NOMO-1 treated with DMSO at 0.1 percent for 48 hours (cell line): ENCODE data around the gene TEX2.
A peak's percentile ranks its signal among the peaks of the same experiment; 100 is the strongest.

Experiments
- DNase-seq: peaks from one replicate; lab custom pipeline; 2025; ENCODE audit not compliant: unreplicated experiment; lab: John Stamatoyannopoulos, UW

The TEX2 gene

DNA sequence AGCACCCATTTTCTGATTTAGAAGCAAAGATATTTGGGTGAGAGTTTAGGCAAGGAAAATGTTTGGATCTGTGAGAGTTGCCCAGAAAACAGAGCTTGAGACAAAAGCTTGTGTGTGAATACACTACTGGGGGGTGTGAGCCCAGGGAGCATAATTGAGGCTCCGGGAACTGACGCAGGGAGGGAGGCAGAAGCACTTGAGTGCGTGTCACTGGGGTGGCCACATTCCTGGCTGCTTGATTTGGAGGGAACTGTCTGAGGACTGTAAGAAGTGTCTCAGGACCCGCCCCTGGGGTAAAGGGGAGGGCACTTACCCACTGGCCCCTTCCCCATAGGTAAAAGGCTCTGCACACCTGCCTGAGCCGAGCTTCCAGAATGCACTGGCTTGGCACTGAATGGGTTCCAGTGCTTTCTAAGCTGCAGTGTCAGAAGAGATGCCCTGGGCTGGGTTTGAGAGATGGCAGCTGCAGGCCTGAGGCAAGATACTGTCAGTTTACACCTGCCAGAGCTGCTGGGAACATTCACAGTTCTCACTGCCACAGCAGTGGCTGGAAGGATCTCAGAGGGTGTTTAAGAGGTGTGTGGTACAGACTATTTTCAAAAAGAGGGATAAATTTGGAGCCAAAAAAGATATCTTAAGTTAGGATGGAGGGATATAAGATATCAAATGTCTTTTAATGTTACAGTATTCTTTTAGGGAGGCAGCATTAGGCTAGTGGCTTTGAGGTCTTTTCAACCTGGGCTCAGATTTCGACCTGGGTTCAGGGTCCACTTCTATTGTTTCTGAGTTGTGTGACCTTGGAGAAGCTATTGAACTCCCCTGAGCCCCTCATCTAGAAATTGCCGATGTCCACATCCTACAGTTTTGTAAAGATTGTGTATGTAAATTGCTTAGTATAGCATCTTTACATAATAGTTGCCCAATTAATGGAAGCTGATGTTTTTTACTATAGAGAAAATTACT lies 6.9 kb upstream of the TEX2 start:
- DNase-seq: no peak

- no peak for DNase-seq
These were observed 1.8 kb upstream of the TEX2 start for GRCh38 chr17:64264891-64265290.

- DNase-seq: peak; percentile 37
These were observed 661 bp downstream of the TEX2 start for GRCh38 chr17:64262198-64262999.

DNA sequence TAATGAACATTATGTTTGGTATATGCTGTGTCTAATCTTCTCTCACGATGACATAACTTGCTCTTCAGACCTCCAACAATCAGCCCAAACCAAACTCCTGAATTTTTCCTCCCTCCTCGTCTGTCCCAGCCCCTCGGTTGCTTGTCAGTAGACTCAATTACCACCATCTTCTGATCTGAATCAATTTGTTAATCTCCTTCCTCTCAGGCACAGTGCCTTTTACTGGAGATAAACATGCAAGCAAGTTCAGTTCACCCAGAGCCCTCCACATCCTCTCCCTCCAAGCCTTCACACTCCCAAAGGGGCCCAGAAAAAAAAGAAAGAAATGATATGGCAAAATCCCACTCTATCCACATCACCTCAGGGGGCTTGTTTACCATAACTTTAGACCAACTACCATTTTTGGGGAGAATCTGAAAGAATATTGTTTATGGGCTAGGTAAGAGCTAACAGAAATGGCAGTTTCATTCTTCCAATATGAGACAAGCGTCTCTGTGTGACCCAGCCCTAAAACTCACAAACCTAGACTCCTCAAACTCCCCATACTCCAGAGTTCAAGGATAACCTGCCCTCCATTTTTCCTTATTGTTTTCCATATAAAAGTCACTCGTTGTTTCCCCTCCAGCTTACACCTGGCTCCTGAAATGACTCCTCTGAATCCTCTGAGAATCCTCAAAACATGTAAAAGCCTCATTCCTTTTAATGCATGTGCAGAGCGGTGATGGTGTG lies 1.5 kb downstream of the TEX2 start:
- no peak for DNase-seq

- no peak for DNase-seq
These were observed 2.2 kb downstream of the TEX2 start for GRCh38 chr17:64260886-64261285.

- DNase-seq: no peak
These were observed 3.1 kb downstream of the TEX2 start for GRCh38 chr17:64259922-64260321.

- no peak for DNase-seq
These were observed 3.6 kb downstream of the TEX2 start for GRCh38 chr17:64259426-64259825.

- DNase-seq: no peak
These were observed 5.9 kb downstream of the TEX2 start for GRCh38 chr17:64256913-64257807.

DNA sequence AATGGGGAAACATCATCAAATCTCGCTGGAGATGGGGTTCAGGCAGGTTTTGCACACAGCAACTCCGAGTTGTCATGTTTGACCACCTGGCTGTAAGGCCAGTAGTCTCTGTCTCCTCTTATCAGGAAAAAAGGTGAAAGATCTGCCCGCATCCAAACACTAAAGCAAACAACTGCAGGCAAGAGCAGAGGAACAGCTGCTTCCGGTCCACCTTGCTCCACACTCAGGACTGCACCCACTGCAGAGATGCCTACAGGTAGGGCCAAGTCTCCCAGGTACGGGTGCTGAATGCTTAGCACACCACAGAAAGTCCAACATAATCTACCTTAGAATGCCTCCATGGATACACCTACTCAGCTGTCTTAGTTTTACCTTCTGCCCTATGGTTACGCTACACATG lies 7.3 kb downstream of the TEX2 start:
- DNase-seq: no peak

GRCh38 chr17:64254755-64255154 lies 8.3 kb downstream of the TEX2 start:
- no peak for DNase-seq

DNA sequence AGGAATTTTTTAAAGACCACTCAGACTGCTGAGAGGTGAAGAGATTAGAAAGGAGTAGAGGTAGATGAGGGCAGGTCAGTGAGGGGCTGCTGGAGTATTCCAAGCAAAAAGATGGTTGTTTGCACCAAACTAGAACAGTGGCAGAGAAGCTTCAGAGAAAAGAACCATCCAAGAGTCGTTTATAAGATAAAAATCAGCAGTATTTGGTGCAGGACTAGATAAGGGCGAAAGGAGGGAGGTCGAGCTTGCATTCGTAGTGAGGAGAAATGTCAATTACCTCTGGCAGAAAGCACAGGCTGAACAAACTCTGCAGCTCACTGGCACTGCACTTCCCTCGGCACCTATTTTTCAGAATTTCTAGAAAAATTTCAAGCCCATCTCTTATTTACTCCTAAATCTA lies 9.6 kb downstream of the TEX2 start:
- no peak for DNase-seq

DNA sequence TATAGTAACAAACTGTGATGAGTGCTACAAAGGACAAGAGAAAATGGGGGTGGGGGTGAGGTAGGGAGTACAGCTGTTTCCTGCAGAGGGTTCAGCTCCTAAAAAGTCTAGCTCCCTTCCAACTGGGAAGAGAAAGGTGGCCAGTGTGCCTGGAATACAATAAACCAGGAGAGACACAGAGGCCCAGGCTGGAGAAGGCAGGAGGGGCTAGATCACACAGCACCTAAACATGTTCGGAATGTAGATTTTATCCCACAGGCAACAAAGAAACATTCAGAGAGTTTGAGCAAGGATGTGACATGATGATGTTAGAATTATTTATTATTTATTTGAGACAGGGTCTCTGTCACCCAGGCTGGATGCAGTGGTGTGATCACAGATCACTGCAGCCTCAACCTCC lies 10.2 kb downstream of the TEX2 start:
- DNase-seq: no peak

GRCh38 chr17:64250233-64250835 lies 12.7 kb downstream of the TEX2 start:
- DNase-seq: no peak

DNA sequence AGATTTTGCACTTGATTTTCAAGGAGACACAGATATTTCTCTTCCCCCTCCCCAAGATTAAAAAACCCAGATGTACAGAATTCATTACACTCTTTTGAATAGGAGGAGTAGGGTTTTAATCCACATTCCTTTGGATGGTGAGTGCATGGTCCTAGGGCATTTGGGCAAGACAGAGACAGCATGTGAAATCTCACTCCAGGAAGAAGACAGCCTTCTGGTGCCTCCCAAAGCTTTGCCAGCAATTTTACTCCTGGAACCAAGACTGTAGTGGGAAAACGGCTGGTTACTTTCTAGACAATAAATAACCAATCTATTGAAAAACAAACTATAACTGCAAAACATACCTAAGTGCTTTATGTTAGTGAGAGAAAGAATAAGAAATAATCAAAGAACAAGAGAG lies 15.2 kb downstream of the TEX2 start:
- no peak for DNase-seq

DNA sequence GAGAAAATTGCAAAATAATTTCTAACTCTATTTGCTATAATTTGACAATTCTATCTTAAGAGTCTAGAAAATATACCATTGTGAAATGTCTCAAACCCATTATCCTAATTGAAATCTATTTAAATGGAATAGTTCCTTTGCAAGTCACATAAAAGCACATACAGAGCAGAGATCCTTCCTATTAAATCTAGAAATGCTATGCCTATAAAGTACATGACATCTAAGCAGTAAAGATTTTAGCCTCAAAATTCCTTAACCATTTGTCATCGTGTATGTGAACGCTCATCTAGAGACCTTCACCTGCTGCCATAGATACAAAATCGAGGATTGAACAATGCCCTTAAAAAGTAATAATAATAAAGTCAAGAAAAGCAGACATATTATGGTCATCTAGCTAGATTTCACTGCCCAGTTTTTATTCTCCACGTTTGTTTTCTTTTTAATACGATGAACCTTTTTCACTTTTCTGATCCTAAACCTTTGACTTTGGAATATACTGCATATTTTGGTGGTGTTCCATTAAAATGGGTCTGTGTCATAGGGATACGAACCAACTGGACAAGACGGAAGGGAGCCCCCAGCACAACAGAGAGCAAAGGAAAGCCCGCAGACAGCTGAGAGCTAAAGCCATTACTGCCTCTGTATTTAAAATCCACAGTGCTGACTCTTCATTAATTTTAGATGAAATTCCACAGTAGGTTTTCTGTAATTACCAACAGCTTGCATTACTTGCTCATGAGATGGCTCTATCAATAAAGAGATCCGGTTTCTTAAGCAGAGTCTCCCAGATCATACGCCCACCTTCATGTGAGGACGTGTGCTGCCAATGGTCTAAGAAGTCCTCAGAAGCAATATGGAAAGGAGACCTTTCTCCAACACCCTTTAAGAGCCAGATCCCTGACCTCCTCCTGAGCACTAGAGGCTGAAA lies 17.6 kb downstream of the TEX2 start:
- no peak for DNase-seq

GRCh38 chr17:64244165-64244564 lies 18.9 kb downstream of the TEX2 start:
- no peak for DNase-seq

DNA sequence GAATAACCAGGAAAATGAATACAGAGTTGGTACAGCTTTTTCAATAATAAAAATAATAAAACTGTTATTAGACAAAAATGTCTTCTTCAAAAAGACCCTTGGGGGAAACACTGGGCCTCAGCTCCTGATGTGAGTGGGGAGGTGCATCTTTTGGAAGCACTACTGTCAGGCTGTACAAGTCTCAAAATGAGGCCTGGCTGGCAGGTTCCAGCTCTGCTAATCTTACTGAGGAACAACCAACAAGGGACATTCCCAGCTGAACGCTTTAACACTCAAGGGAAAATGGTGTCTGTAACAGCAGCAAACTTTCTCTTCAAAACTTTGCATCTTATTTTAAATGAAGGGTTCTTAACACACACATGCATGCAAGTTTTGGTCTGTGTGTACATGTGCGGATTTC lies 19.7 kb downstream of the TEX2 start:
- DNase-seq: no peak

- no peak for DNase-seq
These were observed 20.4 kb downstream of the TEX2 start for GRCh38 chr17:64242633-64243032.

- no peak for DNase-seq
These were observed 22.2 kb downstream of the TEX2 start for GRCh38 chr17:64240741-64241347.
